ENCODE data around the gene DCAF8.

Gene DCAF8

GRCh38 chr1:160255781-160256300, 6.5 kb downstream of the DCAF8 start:
- no peak for DNase-seq (ENCODE audit: low read depth)
- no peak for TF ChIP-seq CTCF (IDR thresholded peaks at IDR 0.05; ENCODE audit: low read depth, low read length, missing control alignments)
- H3K4me3 ChIP-seq (ENCODE audit: low read depth, low read length) = no peak overlapping the region

- DNase-seq (ENCODE audit: low read depth) = peak; percentile 45
- peak; percentile 61 for TF ChIP-seq CTCF (IDR thresholded peaks at IDR 0.05; ENCODE audit: low read depth, low read length, missing control alignments)
- H3K4me3 ChIP-seq (ENCODE audit: low read depth, low read length) = no peak overlapping the region
Measured at GRCh38 chr1:160251687-160252526, 10.4 kb downstream of the DCAF8 start.

- no peak overlapping the region for H3K4me3 ChIP-seq (ENCODE audit: low read depth, low read length)
- no peak for DNase-seq (ENCODE audit: low read depth)
Measured at GRCh38 chr1:160251011-160251410, 11.3 kb downstream of the DCAF8 start.

GRCh38 chr1:160247053-160247452, 15.3 kb downstream of the DCAF8 start:
- no peak for DNase-seq (ENCODE audit: low read depth)
- H3K4me3 ChIP-seq (ENCODE audit: low read depth, low read length) = no peak overlapping the region
- no peak for TF ChIP-seq CTCF (IDR thresholded peaks at IDR 0.05; ENCODE audit: low read depth, low read length, missing control alignments)

More at GRCh38 chr1:160251011-160251410, 11.3 kb downstream of the DCAF8 start:
- no peak for TF ChIP-seq CTCF (IDR thresholded peaks at IDR 0.05; ENCODE audit: low read depth, low read length, missing control alignments)

GRCh38 chr1:160245434-160245833, 16.9 kb downstream of the DCAF8 start:
- H3K4me3 ChIP-seq (ENCODE audit: low read depth, low read length) = no peak overlapping the region
- TF ChIP-seq CTCF (IDR thresholded peaks at IDR 0.05; ENCODE audit: low read depth, low read length, missing control alignments) = no peak
- DNase-seq (ENCODE audit: low read depth) = no peak

GRCh38 chr1:160244209-160244608, 18.1 kb downstream of the DCAF8 start:
- no peak for DNase-seq (ENCODE audit: low read depth)
- no peak overlapping the region for H3K4me3 ChIP-seq (ENCODE audit: low read depth, low read length)
- TF ChIP-seq CTCF (IDR thresholded peaks at IDR 0.05; ENCODE audit: low read depth, low read length, missing control alignments) = no peak

All from GM12864 (cell line).